GM12892 (cell line): ENCODE measurements around the gene PIK3C2B.

Source experiments
- POLR2A ChIP-seq: IDR thresholded peaks from 2 replicates; pipeline ENCODE4 v1.6.1; 2011; ENCODE audit warnings: low read depth, low read length, control low read depth
- POLR2AphosphoS5 ChIP-seq: IDR thresholded peaks from 2 replicates; pipeline ENCODE4 v1.6.1; 2011; ENCODE audit warnings: low read depth, low read length, control low read depth
- TAF1 ChIP-seq: IDR thresholded peaks from 2 replicates; pipeline ENCODE4 v1.6.1; 2011; ENCODE audit warnings: low read depth, mild to moderate bottlenecking, control low read depth, low read length, borderline replicate concordance

DNA sequence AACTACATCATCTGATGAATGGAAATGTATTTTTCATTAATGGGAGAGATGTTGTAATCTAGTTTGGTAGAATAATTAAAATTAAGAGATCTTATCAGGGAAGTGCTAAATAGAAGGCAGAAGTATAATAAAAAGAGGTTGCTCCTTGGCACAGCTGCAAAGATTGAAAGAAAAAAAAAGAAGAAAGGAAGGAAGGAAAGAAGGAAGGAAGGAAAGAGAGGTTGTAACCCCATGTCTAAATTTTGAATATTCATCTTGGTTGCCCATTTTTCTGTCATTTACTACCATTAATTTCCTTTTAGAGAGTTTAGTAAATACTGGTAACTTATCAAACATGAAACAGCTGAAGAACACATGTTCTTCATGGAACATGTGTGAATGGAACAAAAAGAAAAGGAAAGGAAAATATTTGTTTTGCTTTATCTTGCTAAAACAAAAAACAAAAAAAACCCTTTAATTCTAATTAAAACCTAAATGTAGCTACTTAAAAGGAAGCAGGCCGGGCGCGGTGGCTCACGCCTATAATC is 11.1 kb upstream of the PIK3C2B start:
- TF ChIP-seq POLR2A, result no peak
- no peak for TF ChIP-seq TAF1
- TF ChIP-seq POLR2AphosphoS5, result no peak
